GM13976 (cell line): ENCODE results near the gene TNFSF11.

Experiments used
- DNase-seq: peaks from one replicate; pipeline ENCODE4 v3.0.0; 2012; ENCODE audit warnings: low spot score
- CTCF ChIP-seq: IDR thresholded peaks from 2 replicates; pipeline ENCODE4 v1.5.1; 2012; ENCODE audit warnings: borderline replicate concordance, mild to moderate bottlenecking; ENCODE audit not compliant: insufficient read depth; ENCODE audit errors: extremely low read depth, missing control alignments, control extremely low read depth
- in situ Hi-C: fragments of 300-500 bp; cut with MboI; formaldehyde crosslinking; loops from one replicate; pipeline ENCODE4 v1.12.0; 2022; ENCODE audit warnings: low sequenced_read_pairs, mixed read lengths, inconsistent platforms; ENCODE audit not compliant: unreplicated experiment

Gene TNFSF11

GRCh38 chr13:42611086-42611779 is 37.3 kb downstream of the TNFSF11 start:
- DNase-seq, result no peak
- no peak for TF ChIP-seq CTCF
- in situ Hi-C loops, result no loop called here

GRCh38 chr13:42612021-42612765 is 38.2 kb downstream of the TNFSF11 start:
- in situ Hi-C loops, result no loop called here
- no peak for TF ChIP-seq CTCF
- DNase-seq, result no peak

- in situ Hi-C loops, result no loop called here
- no peak for DNase-seq
- no peak for TF ChIP-seq CTCF
Observed at GRCh38 chr13:42614436-42615035, 40.6 kb downstream of the TNFSF11 start.

- TF ChIP-seq CTCF, result no peak
- DNase-seq, result no peak
- in situ Hi-C loops, result no loop called here
Observed at GRCh38 chr13:42615691-42616090, 41.7 kb downstream of the TNFSF11 start.

GRCh38 chr13:42617221-42617620 is 43.3 kb downstream of the TNFSF11 start:
- in situ Hi-C loops, result no loop called here
- no peak for DNase-seq
- TF ChIP-seq CTCF, result no peak

GRCh38 chr13:42623916-42624315 is 50.0 kb downstream of the TNFSF11 start:
- no peak for DNase-seq
- TF ChIP-seq CTCF, result no peak
- in situ Hi-C loops, result no loop called here
